ENCODE measurements around the gene SLU7.

Gene SLU7

GRCh38 chr5:160457252-160457651, 38.4 kb upstream of the SLU7 start:
- TF ChIP-seq, protein P1, sequence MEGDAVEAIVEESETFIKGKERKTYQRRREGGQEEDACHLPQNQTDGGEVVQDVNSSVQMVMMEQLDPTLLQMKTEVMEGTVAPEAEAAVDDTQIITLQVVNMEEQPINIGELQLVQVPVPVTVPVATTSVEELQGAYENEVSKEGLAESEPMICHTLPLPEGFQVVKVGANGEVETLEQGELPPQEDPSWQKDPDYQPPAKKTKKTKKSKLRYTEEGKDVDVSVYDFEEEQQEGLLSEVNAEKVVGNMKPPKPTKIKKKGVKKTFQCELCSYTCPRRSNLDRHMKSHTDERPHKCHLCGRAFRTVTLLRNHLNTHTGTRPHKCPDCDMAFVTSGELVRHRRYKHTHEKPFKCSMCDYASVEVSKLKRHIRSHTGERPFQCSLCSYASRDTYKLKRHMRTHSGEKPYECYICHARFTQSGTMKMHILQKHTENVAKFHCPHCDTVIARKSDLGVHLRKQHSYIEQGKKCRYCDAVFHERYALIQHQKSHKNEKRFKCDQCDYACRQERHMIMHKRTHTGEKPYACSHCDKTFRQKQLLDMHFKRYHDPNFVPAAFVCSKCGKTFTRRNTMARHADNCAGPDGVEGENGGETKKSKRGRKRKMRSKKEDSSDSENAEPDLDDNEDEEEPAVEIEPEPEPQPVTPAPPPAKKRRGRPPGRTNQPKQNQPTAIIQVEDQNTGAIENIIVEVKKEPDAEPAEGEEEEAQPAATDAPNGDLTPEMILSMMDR (IDR thresholded peaks at IDR 0.05; ENCODE audit: low read depth, low read length, missing control alignments): no peak
- no peak overlapping the region for H3K4me3 ChIP-seq (ENCODE audit: low read depth, low read length)
- DNase-seq (ENCODE audit: low read depth): no peak

- DNase-seq (ENCODE audit: low read depth): no peak
- H3K4me3 ChIP-seq (ENCODE audit: low read depth, low read length): no peak overlapping the region
- TF ChIP-seq, protein P1 (IDR thresholded peaks at IDR 0.05; ENCODE audit: low read depth, low read length, missing control alignments): no peak
Observed at GRCh38 chr5:160456480-160457177, 37.7 kb upstream of the SLU7 start.

- no peak overlapping the region for H3K4me3 ChIP-seq (ENCODE audit: low read depth, low read length)
- TF ChIP-seq, protein P1 (IDR thresholded peaks at IDR 0.05; ENCODE audit: low read depth, low read length, missing control alignments): no peak
- DNase-seq (ENCODE audit: low read depth): no peak
Observed at GRCh38 chr5:160455600-160455999, 36.7 kb upstream of the SLU7 start.

DNA sequence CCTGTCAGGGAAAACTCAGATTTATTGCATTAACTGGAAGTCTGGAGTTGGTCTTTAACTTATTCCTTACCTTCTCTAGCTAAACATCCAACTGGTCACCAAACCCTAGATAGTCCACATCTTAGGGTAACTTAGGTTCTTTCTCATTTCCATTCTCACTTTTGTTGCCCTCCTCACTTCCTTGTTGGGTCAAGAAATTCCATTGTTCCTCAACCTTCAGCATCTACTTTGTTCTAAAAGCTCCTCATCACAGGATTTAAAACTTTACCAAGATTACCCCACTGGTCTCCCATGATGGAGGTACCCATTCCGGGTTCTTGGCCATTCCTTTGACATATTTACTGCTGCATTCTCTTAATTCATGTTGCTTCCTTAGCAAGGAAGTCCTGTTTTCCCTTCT, 34.9 kb upstream of the SLU7 start:
- no peak overlapping the region for H3K4me3 ChIP-seq (ENCODE audit: low read depth, low read length)
- no peak for DNase-seq (ENCODE audit: low read depth)
- TF ChIP-seq, protein P1 (IDR thresholded peaks at IDR 0.05; ENCODE audit: low read depth, low read length, missing control alignments): no peak

GRCh38 chr5:160452795-160453194, 33.9 kb upstream of the SLU7 start:
- TF ChIP-seq, protein P1 (IDR thresholded peaks at IDR 0.05; ENCODE audit: low read depth, low read length, missing control alignments): no peak
- no peak overlapping the region for H3K4me3 ChIP-seq (ENCODE audit: low read depth, low read length)
- DNase-seq (ENCODE audit: low read depth): no peak

DNA sequence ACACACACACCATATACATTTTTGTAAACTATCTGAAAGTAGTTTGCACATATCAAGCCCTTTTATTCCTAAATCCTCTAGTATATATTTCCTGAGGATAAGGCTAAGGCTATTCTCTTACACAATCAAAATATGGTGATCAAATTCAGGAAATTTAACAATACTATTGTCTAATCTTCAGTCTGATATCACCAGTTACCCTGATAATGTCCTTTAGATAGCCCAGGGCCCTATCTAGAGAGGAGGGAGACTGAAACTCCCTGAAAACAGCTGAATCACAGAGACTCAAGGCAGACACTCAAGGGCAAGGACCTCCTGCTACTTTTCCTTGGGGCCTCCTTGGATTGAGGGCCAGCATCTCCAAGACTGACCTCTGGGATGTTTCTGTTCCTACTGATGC, 33.2 kb upstream of the SLU7 start:
- TF ChIP-seq, protein P1 (IDR thresholded peaks at IDR 0.05; ENCODE audit: low read depth, low read length, missing control alignments): no peak
- no peak for DNase-seq (ENCODE audit: low read depth)
- H3K4me3 ChIP-seq (ENCODE audit: low read depth, low read length): no peak overlapping the region

GRCh38 chr5:160451281-160451680, 32.4 kb upstream of the SLU7 start:
- H3K4me3 ChIP-seq (ENCODE audit: low read depth, low read length): no peak overlapping the region
- TF ChIP-seq, protein P1 (IDR thresholded peaks at IDR 0.05; ENCODE audit: low read depth, low read length, missing control alignments): no peak
- DNase-seq (ENCODE audit: low read depth): no peak
